GM19372 (cell line): Measurements from ENCODE around the gene RAD23A.
"Not testable (repeated sequence)": the region's sequence is repeated elsewhere in the genome, so short reads cannot be mapped to it uniquely, and the experiment has no call there.

Source experiments
- ATAC-seq: cut with Tn5 transposase; IDR thresholded peaks from one replicate; pipeline ENCODE4 v1.9.1; 2021; ENCODE audit warnings: mild to moderate bottlenecking, low read depth, moderate library complexity; ENCODE audit not compliant: unreplicated experiment

RAD23A gene

GRCh38 chr19:12953799-12954611 lies 8.3 kb downstream of the RAD23A start:
- no peak for ATAC-seq

GRCh38 chr19:12954612-12954962 lies 8.9 kb downstream of the RAD23A start:
- ATAC-seq, result no peak

GRCh38 chr19:12955575-12955974 lies 9.9 kb downstream of the RAD23A start:
- ATAC-seq, result not testable (repeated sequence)

- ATAC-seq, result no peak
Observed at GRCh38 chr19:12955996-12956395, 10.3 kb downstream of the RAD23A start.

GRCh38 chr19:12956446-12957388 lies 11.1 kb downstream of the RAD23A start, which contains the start of gene GADD45GIP1:
Gene GADD45GIP1 (minus strand): TSS chr19:12957223. CDS start chr19:12957212, 11 bp downstream.
- no peak for ATAC-seq

- ATAC-seq, result not testable (repeated sequence)
Observed at GRCh38 chr19:12957389-12957952, 11.8 kb downstream of the RAD23A start.

GRCh38 chr19:12959481-12959880 lies 13.8 kb downstream of the RAD23A start:
- ATAC-seq, result no peak

GRCh38 chr19:12965017-12965811 lies 19.6 kb downstream of the RAD23A start:
- no peak for ATAC-seq

GRCh38 chr19:12965812-12966135 lies 20.1 kb downstream of the RAD23A start:
- ATAC-seq, result no peak

- no peak for ATAC-seq
Observed at GRCh38 chr19:12967907-12968306, 22.2 kb downstream of the RAD23A start.

- no peak for ATAC-seq
Observed at GRCh38 chr19:12969292-12969988, 23.8 kb downstream of the RAD23A start, which contains the start of gene DAND5. Gene DAND5 (plus strand): TSS chr19:12969576. CDS start chr19:12969661, 85 bp downstream.

- ATAC-seq, result no peak
Observed at GRCh38 chr19:12970070-12970820, 24.6 kb downstream of the RAD23A start.

GRCh38 chr19:12973236-12973635 lies 27.6 kb downstream of the RAD23A start:
- no peak for ATAC-seq

- no peak for ATAC-seq
Observed at GRCh38 chr19:12974301-12975220, 28.9 kb downstream of the RAD23A start.

GRCh38 chr19:12975221-12975741 lies 29.6 kb downstream of the RAD23A start:
- no peak for ATAC-seq

- not testable (repeated sequence) for ATAC-seq
Observed at GRCh38 chr19:12976109-12976508, 30.4 kb downstream of the RAD23A start.

GRCh38 chr19:12979974-12980373 lies 34.3 kb downstream of the RAD23A start:
- ATAC-seq, result no peak

- ATAC-seq, result no peak
Observed at GRCh38 chr19:12982648-12983047, 37.0 kb downstream of the RAD23A start.
